ENCODE data around the gene RMI2. TPM values are rescaled to one million over a fixed set of nuclear protein-coding genes. Genes with fewer than 3 reads are reported as not detected.

Gene RMI2
- total RNA-seq = 6.1 and 19.4 TPM in 2 replicates

DNA sequence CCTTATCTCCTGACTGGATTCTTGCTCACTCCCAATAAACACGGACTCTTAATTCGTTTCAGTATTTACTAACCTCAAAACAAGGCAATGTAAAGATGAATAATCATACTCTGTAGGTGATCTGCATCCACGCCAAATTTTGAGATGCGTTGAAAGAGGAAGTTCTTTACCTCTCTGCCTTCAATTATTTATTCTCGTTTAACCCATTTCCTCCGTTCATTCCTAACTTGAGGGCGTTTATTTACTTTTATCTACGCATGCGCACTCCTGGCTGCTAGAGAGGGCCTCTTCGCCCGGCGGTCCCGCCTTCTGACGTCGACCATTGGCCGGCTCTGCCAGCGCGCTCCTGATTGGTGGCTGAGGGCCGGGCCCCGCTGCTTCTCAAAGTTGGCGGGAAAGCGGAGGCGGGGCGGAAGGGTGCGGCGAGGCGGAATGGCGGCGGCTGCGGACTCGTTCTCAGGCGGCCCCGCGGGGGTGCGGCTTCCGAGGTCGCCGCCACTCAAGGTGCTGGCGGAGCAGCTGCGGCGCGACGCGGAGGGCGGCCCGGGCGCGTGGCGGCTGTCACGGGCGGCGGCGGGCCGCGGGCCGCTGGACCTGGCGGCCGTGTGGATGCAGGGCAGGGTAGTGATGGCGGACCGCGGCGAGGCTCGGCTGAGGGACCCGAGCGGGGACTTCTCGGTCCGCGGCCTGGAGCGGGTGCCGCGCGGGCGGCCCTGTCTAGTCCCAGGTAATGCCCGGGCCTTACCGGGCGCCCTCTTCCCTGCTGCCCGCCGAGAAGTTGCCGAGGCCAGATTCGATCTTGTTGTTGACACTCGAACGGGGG lies at the start of gene RMI2:
Gene RMI2, plus strand, starts transcription at position 420 of the 823 bp plus-strand sequence. Its CDS starts 13 bp downstream, at position 433.

Other genes with a start within 250 kb of the RMI2 start
- 3.9 and 5.0 TPM in 2 replicates for gene SOCS1, start 89.3 kb upstream of the RMI2 start, total RNA-seq
- not detected in 2 replicates for gene TNP2, start 76.1 kb upstream of the RMI2 start, total RNA-seq
- not detected in 2 replicates for gene PRM3, start 71.8 kb upstream of the RMI2 start, total RNA-seq
- not detected in 2 replicates for gene PRM2, start 69.0 kb upstream of the RMI2 start, total RNA-seq
- gene PRM1, start 64.1 kb upstream of the RMI2 start, total RNA-seq = not detected in 2 replicates
- 35.0 and 45.7 TPM in 2 replicates for gene LITAF, start 241.5 kb downstream of the RMI2 start, total RNA-seq

Data from uterine smooth muscle cell (primary cell).